ENCODE data around the gene ARHGAP31.
"Not testable (repeated sequence)": the region's sequence is repeated elsewhere in the genome, so short reads cannot be mapped to it uniquely, and the experiment has no call there.

Gene ARHGAP31

GRCh38 chr3:119322021-119322834 is 28.0 kb downstream of the ARHGAP31 start:
- DNase-seq: no peak

DNA sequence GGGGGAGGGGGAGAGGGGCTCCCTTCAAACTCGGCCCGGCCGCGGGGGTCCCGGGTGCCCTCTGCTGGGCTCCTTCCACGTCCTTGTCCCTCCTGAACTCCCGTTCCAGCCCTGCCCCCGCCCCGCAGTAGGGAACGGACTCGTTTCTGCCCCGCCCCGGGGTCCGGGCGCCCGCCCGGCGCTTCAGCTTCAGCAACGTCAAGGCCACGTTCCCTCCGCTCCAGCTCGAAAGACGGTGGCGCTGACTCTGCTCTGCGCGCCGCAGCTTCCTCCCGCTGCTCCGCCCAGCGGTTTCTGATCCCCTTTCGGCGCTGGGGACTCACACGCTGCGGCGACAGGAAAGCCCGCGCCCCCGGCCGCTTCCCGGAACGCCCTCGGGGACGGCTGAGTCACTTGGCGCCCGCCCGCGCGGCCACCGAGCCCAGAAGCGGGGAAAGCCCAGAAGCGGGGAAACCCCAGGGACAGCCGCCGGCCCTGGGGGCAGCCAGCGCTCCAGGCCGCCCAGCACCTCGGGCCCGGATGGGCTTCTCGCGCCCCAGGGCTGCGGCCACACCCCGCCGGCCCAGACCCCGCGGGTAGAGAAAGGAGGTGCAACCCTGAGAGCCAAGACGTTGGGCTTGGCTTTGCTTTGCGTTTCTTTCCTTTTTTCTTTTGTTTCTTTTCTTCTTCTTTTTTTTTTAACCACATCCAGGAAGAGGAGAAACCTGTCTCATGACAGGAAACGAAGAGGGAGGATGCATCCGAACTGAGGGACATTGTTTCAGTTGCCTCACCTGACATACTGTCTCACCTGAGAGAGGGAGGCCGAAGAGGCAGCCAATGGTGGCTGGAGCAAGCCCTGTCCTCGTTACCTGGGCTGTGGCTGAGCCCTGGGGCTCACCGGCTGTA is 28.9 kb downstream of the ARHGAP31 start:
- peak; percentile 52 for DNase-seq

DNA sequence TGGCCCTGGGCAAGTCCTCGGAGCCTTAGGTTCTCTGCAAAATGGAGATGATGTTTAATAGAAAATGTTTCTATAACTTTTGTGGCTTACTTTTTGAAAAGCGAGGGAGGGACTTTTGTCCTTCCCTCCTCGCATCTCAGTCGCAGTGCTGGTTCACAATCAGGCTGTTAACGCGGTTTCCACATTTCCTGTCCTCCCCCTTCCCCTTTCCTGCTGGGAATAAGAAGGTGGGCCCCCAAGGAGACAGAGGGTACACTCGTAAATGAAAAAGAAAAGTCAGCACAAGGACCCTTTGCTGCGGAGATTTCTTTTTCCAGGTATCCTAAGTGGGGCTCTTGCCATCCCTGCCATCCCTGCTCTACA is 29.5 kb downstream of the ARHGAP31 start:
- no peak for DNase-seq

DNA sequence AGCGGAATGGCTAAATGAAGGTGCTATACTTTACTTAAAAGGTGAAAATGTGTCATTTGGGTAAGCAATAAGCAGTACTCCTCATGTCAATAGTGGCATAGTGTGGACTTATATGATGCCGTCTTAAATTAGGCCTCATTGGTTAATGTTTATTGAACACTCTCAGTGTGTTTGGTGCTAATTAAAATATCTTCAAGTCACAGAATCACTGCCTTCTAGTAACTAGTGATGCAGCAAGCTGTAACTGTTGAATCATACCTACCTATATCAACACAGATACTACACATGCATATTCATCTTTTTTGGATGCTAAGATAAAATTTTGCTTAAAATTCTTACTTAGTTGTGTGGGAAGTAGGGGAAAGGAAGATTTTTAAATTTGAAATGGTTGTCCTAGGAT is 30.7 kb downstream of the ARHGAP31 start:
- DNase-seq: no peak

DNA sequence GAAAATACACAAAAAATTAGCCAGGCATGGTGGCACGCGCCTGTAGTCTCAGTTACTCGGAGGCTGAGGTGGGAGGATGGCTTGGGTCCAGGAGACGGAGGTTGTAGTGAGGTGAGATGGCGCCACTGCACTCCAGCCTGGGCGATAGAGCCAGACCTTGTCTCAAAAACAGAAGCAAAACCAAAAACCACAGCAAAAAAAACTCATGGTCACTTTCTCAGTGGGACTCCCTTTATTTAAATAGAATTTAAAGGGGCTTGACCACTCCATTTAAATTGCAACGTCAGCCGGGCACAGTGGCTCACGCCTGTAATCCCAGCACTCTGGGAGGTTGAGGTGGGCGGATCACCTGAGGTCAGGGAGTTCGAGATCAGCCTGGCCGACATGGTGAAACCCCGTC is 32.8 kb downstream of the ARHGAP31 start:
- DNase-seq: no peak

GRCh38 chr3:119329551-119329950 is 35.4 kb downstream of the ARHGAP31 start:
- no peak for DNase-seq

- no peak for DNase-seq
Measured at GRCh38 chr3:119330181-119330580, 36.0 kb downstream of the ARHGAP31 start.

- DNase-seq: no peak
Measured at GRCh38 chr3:119330858-119331257, 36.7 kb downstream of the ARHGAP31 start.

GRCh38 chr3:119331661-119332060 is 37.5 kb downstream of the ARHGAP31 start:
- no peak for DNase-seq

- DNase-seq: no peak
Measured at GRCh38 chr3:119333773-119334509, 39.8 kb downstream of the ARHGAP31 start.

- no peak for DNase-seq
Measured at GRCh38 chr3:119336823-119337222, 42.6 kb downstream of the ARHGAP31 start.

DNA sequence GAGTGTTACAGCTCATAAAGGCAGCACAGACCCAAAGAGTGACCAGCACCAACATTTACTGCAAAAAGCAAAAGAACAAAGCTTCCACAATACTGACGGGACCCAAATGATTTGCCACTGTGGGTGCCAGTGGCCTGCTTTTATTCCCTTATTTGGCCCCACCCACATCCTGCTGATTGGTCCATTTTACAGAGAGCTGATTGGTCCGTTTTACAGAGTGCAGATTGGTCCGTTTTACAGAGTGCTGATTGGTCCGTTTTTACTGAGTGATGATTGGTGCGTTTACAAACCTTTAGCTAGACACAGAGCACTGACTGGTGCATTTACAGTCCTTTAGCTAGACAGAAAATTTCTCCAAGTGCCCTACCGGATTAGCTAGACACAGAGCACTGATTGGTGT is 43.2 kb downstream of the ARHGAP31 start:
- DNase-seq: not testable (repeated sequence)

DNA sequence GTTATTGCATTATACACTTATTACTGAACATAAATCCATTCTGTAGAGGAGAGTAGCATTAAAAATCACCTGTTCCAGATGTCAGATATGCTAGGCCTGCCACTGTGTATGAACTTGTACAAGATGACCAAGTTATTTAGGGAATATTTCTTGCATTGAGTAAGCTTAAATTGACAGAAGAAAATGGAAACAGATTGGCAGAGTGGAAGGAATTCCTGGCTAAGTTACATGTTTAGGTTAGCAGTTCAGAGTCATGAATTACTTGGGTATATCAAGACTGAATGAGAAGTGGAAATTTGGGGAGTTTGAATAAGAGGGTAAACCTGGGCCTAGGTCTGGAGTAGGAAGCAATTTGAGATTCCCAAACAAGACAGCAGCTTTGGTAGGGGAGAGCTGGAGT is 44.6 kb downstream of the ARHGAP31 start:
- no peak for DNase-seq

- DNase-seq: no peak
Measured at GRCh38 chr3:119340014-119340413, 45.8 kb downstream of the ARHGAP31 start.

DNA sequence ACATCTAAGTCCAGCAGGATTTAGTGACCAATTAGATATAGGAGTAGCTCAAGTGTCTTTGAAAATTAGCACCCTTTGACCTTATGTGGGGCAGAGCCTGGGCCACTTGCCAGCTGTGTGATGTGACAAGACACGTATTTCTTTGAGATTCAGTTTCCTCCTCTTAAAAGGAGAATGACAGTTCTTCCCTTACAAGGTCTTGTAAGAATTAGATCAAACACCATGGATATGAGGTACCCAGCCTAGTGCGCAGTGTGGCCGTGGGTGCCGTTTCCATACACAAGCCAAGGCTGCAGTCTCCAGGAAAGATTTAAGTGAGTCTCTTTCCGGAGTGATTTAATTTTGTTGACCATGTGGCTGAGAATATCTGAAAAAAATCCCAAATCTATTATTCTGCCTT is 46.3 kb downstream of the ARHGAP31 start:
- no peak for DNase-seq

- DNase-seq: no peak
Measured at GRCh38 chr3:119342176-119342575, 48.0 kb downstream of the ARHGAP31 start.

GRCh38 chr3:119343719-119344118 is 49.5 kb downstream of the ARHGAP31 start:
- no peak for DNase-seq

GRCh38 chr3:119346076-119346496 is 51.9 kb downstream of the ARHGAP31 start:
- DNase-seq: no peak

DNA sequence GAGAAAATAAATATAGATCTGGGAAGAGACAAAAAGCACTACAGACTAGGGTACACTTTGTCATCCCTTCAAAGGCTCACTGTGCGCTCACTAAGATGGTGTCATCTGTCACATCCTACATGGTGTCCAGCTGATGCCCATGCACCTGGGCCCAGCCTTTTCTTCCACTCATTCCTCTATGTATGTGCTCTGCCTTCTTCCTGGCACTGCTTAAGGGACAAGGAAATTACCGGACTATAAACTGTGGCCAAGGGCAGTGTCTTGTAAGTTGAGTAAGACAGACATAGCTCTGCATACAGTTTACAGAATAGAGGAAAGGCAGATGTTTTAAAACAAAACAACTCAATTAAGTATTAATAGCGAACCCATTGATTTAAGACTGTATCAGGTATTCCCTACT is 52.9 kb downstream of the ARHGAP31 start:
- no peak for DNase-seq

DNA sequence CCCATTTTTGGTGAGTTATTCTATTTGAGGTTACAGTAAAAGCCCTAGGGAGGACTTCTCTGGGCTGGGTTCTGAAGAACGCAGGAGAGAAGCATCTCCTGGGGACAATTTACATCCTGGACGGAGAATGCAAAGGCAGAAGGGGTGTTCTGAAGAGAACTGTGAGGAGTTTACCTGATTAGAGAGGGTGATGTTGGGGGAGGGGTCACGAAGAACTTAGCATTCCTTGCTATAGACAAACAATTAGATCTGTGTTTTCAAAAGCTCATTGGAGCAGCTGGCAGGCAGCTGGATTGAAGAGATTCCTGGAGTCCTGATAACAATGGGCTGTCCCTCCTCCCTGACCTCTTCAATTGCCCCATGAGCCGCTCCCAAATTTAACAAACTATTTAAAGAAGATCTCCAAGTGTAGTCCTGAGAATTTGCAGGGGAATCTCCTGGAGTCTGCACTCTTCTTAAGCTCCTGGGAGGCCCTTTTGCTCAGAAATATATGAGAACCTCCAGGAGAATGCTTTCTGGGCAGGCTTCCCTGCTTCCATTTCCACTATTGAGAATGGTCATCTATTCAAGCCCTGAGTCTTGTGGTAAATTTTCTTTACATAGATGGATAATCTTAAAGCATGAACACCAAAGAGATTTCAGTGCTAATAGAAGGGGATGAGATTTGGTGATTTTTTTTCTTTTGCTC is 55.3 kb downstream of the ARHGAP31 start:
- DNase-seq: no peak

- no peak for DNase-seq
Measured at GRCh38 chr3:119350114-119350513, 55.9 kb downstream of the ARHGAP31 start.

GRCh38 chr3:119351581-119351980 is 57.4 kb downstream of the ARHGAP31 start:
- no peak for DNase-seq

Data from GF-D8 (cell line).